ENCODE data around the gene MAML3. TPM values are rescaled to one million over a fixed set of nuclear protein-coding genes. Genes with fewer than 3 reads are reported as not detected.

MAML3 gene
- total RNA-seq, 1 donor from 2014 or later: 6.7 TPM

GRCh38 chr4:140070973-140071372 lies 83.0 kb downstream of the MAML3 start:
- DNase-seq: no peak

GRCh38 chr4:140070366-140070765 lies 83.6 kb downstream of the MAML3 start:
- no peak for DNase-seq

- DNase-seq: no peak
These were observed 84.9 kb downstream of the MAML3 start for GRCh38 chr4:140069066-140069465.

GRCh38 chr4:140068271-140068670 lies 85.7 kb downstream of the MAML3 start:
- no peak for DNase-seq

DNA sequence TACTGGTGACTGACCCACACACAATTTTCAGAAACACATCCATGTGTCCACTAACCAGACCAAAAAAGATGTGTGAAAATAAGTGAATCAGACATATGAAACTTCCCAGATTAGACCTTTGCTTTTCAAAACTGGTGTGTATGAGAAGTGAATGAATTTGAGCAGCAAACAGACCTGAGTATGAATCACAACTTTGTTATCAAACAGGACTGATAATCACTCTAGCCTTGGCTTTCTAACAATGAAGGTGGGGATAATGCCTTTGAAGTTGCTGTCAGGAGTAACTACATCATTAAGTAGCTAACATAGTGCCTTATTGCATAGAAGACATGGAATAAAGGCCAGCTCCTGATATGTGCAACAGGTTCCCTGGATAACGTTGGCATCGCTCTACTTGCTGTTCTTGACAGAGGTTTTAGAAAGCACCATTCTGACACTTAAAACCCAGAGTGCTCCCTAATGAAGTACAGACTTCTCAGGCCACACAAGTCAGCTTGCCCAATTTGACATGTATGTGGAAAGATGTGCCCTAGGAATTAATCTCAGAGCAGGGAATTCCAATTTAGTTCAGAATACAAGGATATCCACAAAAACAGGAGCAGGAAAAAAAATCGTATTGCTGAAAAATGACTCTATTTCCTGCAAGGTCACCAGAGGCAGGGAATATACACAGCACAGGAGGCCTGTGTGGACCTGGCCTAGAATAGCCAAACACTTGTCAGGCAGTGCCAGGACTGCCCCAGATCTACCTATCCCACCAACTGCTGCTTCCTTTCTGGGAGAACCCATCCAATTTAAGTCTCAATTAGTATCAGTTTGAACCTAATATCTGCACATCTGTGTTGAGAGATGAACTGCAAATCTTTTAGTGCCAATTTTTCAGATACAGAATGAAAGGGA lies 87.7 kb downstream of the MAML3 start:
- DNase-seq: no peak

DNA sequence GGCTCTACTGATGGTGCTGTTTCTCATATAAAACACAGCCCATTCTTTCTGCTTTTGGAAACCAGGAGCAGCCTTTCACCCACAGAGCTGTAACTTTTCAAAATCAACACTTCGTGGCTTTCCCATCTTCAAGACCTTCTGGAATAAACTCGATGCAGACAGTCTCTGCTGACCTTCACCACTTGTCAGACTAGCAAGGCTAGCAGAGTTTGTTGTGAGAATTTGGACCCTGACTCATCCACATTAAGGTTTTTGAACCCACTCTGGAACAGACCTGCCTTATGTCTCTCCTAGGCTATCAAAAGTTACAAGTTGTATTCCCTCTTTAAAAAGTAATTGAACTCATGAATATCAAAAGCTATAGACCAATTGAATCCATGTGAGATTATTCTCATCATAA lies 88.6 kb downstream of the MAML3 start:
- no peak for DNase-seq

DNA sequence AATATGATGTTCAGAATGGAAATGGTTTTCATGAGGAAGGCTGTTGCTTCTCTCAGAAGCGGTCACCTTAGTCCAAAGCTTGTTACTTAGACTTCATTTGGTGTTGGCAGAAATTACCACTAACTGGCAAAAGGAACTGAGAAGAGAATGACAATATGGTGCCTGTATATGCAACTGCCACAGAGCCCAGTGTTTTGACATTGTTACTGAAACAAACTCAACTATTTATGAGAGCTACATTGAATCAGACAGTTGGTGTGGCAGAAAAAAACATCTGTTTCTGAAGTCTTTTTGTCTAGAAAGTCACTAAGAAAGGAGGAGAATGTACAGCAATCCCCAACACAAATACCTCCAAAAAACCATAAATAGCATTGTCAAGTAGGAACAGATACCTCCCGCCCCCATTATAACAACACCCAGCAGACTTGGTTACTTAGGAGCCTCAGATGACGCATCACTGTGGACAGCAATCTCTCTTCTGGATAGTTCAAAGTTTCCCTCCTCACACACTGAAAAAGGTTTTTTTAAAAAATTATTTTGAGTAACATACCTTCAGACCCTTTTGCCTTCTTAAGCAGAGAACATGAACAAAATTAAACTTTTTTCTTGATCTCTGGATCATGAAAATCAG lies 92.2 kb downstream of the MAML3 start:
- no peak for DNase-seq

GRCh38 chr4:140061194-140061593 lies 92.8 kb downstream of the MAML3 start:
- DNase-seq: no peak

GRCh38 chr4:140059159-140059558 lies 94.8 kb downstream of the MAML3 start:
- no peak for DNase-seq

- DNase-seq: no peak
These were observed 96.3 kb downstream of the MAML3 start for GRCh38 chr4:140057701-140058100.

GRCh38 chr4:140056015-140056414 lies 98.0 kb downstream of the MAML3 start:
- DNase-seq: no peak

DNA sequence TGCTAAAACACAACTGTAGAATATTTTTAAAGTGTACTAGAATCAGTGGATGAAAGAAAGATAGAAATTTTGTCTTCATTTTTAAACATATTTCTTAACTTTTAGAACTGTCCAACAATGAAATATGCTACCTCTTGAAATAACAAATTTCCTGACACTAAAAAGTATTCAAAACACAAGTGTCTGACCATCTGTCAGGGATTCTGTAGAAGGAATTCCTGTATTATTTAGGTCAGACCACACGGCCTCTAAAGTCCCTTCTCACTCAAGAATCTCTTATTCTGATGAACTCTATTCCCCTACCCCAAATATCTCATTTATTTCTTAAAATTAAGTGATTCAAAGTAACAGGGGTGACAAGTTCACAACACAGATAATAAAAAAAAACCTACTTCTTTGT lies 99.1 kb downstream of the MAML3 start:
- no peak for DNase-seq

GRCh38 chr4:140053185-140053584 lies 100.8 kb downstream of the MAML3 start:
- DNase-seq: no peak

DNA sequence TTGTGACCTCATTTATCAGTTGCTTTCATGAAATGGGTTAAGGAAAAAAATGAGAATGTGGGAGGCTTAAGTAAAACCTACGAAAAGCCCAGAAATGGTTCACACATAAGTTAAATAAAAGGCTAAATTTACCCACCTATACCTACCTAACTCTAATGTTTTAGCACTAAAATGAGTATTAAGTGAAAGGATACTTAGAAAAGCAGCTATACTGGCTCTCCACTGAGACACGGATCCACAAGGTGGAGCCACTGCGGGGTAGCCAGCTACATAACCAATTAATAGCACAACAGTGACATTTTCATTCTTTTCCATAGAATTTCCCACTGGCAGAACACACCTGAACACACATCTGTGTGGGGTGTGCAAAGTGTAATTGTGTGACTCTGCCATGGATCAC lies 101.9 kb downstream of the MAML3 start:
- no peak for DNase-seq

DNA sequence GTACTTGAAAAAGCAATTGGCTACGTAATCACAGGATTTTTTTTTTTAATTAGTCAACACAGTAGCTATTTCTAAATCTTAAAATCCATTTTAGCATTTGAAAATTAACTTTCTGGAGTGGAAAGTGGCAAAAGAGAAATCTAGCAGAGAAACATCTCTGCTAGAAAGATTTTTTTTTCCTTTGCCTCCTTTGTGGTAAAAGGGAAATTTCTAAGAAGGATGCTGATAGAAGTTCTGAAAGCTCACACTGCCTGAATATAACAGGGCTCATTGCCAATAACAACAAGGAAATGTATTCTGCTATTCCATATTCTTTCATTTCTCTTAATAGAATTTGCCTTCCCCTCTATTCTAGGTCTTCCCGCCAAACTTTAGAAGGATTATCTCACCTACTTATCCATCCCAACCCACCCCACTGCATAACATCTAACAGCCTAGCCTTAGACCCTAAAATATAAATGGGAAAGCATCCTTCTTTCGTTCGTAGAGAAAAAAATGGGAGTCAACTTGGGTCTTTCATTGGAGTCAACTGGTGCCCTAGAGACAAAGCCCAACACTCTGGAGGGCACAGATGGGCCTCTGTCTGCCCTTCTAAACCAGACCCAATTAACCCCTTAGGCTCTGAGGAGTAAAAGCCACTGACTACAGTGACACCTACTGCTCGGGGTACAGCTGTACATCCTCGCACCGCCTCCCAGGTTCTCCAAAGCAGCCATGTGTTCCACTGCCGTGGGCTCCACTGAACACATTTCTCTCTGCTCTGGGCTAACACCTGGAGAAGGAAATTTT lies 103.9 kb downstream of the MAML3 start:
- peak; percentile 16 for DNase-seq

DNA sequence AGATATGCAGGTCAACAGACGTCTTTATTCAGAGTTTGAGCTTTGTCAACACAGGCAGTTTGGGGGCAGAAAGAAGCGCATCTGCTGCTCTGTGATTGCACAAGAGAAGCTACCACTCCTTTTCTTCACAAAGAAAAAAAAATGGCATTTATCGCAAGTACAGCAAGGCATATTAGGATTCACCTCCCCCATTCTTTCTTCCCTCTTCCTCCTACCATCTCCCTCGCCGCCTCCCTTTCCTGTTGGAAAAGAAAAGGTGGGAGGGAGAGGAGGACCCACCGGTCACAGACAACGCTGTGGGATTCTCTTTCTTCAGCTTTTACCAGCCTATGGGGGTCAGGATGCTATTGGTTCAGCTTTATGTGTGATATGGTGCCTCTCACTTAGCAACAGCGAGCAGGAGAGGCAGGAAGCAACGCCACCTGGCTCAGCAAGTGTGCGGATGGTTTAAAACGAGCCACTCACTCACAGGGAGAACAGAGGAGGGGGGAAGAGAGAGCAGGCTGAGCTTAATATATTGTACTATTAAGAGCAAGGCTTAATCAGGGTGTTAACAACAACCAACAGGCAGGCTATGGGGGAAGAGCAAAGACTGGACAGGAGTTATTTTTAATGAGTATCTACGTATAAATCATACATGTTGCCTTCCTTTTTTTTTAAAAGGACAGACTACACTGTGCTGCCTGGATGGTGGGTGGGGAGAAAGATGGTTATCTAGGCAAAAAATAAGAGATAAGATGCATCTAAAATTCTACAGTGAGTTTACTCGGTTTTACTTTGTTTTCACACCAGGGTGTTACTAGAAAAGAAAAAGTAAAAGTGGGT lies 104.7 kb downstream of the MAML3 start:
- peak; percentile 60 for DNase-seq

- peak; percentile 60 for DNase-seq
These were observed 105.5 kb downstream of the MAML3 start for GRCh38 chr4:140048419-140048995.

DNA sequence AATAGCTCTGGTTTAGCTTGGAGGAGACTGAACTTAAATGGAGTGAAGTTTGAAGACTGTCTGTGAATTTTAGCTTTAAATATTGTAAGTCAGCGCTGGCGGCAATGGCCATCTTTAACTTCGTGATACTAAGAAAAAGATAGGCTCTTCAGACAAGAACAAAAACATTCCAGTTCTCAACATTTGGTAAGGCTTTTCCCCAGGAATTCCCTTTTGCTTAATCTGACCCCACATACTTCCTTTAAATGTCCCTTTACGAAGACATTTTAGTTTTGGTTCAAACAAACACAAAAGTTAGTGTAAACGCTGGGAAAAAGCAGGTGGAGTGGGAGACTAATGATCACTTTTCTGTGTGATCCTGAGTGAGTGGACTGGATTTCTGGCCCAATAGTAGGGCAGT lies 106.2 kb downstream of the MAML3 start:
- DNase-seq: no peak

DNA sequence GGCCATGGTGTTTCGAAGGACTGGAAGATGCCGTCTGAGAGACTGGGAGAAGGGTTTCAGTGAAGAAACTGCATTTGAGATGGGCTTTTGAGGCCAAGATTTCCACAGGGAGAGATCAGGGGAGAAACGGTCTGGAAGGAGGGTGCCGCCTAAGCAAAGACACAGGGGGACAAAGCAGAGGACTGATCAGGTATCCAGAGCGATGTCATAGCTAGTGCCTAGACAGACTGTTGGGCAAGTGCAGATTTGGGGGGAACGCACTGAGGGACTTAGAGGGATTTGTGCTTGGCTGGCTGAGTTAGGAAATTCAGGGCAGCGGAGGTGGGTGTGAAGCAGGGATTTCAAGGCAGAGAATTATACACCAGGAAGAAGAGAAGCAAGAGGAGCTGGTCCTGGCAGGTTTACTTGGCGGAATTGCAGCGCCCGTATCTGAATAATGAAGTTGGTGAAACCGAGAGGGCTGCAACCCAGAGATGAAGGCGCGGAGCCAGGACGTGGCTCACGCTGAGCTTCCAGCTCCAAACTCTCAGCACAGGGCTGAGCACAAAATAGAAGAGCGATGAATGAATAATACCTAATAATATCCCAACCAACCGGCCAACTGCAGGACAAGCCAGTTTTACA lies 106.9 kb downstream of the MAML3 start:
- no peak for DNase-seq

GRCh38 chr4:140046543-140046942 lies 107.4 kb downstream of the MAML3 start:
- DNase-seq: no peak

- no peak for DNase-seq
These were observed 108.0 kb downstream of the MAML3 start for GRCh38 chr4:140046016-140046415.

Measured in skin of body (tissue), 2 donors.